GM19452 (cell line): Measurements from ENCODE around the gene ANKRD24.
"Not testable (repeated sequence)": the region's sequence is repeated elsewhere in the genome, so short reads cannot be mapped to it uniquely, and the experiment has no call there.

Experiments used
- ATAC-seq: cut with Tn5 transposase; IDR thresholded peaks from one replicate; pipeline ENCODE4 v1.9.1; 2021; ENCODE audit not compliant: unreplicated experiment

The ANKRD24 gene

GRCh38 chr19:4267101-4267900, 84.8 kb downstream of the ANKRD24 start:
- ATAC-seq, result no peak

- ATAC-seq, result no peak
Observed at GRCh38 chr19:4267901-4268815, 85.7 kb downstream of the ANKRD24 start.

GRCh38 chr19:4268816-4269430, 86.4 kb downstream of the ANKRD24 start:
- ATAC-seq, result no peak

GRCh38 chr19:4272894-4273293, 90.4 kb downstream of the ANKRD24 start:
- ATAC-seq, result no peak

- not testable (repeated sequence) for ATAC-seq
Observed at GRCh38 chr19:4274321-4274686, 91.8 kb downstream of the ANKRD24 start.
